Uterus (tissue), 2 donors: Measurements from ENCODE around the gene RPS28.

ENCODE experiments used
- POLR2A ChIP-seq, 2 donors: fragments of 450-650 bp; IDR thresholded peaks; one replicate each; pipeline ENCODE4 v1.6.1; 2016; ENCODE audit warnings: antibody characterized with exemption in 2 of 2, mild to moderate bottlenecking in 1 of 2, moderate library complexity in 1 of 2
- TF ChIP-seq, protein P1 (sequence below), 4 experiments: fragments of 200-600 bp in 2 of 4; fragments of 450-650 bp in 2 of 4; sonication (generic) in 2 of 4; IDR thresholded peaks; one replicate each; pipeline ENCODE4 v1.5.1; 2016 to 2019; ENCODE audit warnings: antibody characterized with exemption in 4 of 4, mild to moderate bottlenecking in 2 of 4, moderate library complexity in 1 of 4

- no peak for TF ChIP-seq POLR2A (IDR thresholded peaks at IDR 0.05)
- TF ChIP-seq, protein P1, sequence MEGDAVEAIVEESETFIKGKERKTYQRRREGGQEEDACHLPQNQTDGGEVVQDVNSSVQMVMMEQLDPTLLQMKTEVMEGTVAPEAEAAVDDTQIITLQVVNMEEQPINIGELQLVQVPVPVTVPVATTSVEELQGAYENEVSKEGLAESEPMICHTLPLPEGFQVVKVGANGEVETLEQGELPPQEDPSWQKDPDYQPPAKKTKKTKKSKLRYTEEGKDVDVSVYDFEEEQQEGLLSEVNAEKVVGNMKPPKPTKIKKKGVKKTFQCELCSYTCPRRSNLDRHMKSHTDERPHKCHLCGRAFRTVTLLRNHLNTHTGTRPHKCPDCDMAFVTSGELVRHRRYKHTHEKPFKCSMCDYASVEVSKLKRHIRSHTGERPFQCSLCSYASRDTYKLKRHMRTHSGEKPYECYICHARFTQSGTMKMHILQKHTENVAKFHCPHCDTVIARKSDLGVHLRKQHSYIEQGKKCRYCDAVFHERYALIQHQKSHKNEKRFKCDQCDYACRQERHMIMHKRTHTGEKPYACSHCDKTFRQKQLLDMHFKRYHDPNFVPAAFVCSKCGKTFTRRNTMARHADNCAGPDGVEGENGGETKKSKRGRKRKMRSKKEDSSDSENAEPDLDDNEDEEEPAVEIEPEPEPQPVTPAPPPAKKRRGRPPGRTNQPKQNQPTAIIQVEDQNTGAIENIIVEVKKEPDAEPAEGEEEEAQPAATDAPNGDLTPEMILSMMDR (IDR thresholded peaks at IDR 0.05): no peak
Observed at GRCh38 chr19:8334458-8335342, 13.4 kb downstream of the RPS28 start.
